GM21423 (cell line): ENCODE data around the gene UCKL1.
"Not testable (repeated sequence)": the region's sequence is repeated elsewhere in the genome, so short reads cannot be mapped to it uniquely, and the experiment has no call there.

Experiments
- ATAC-seq: cut with Tn5 transposase; IDR thresholded peaks from one replicate; pipeline ENCODE4 v1.9.1; 2021; ENCODE audit warnings: mild to moderate bottlenecking, moderate library complexity; ENCODE audit not compliant: unreplicated experiment

Gene UCKL1

DNA sequence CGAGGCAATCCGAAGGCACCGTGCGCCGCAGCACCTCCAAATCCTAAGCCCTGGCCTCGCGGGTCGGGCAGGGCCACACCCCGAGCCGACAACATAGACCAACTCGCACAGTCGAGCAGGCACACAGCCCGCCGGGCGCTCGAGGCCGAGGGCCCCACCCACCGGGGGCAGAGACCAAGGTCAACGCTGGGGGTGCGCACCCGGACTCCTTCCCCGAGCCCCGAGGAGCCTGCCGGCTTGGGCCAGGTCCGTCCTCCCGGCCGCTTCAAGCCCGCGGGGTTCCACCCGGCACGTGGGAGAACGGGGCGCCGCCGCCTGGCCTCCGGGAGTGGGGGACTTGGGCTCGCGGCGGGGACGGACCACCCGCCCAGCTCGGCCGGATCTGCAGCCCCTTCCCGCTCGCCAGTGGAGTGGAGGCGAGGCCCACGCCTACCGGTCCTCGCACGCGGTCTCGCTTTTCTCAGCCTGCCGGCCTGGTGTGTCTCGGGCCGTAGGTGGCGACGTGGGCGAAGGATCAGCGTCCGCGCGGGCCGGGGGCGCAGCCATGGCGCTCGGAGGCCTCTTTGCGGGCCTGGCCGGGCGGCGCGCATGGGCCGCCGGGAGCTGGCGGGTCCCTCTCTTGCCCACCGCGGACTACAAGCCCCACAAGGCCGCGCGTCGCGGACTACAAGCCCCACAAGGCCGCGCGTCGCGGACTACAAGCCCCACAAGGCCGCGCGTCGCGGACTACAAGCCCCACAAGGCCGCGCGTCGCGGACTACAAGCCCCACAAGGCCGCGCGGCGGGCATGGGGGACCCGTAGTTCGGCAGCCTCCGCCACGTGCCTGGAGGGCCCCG is at the start of gene UCKL1:
Gene UCKL1, minus strand, starts transcription at position 590 of the 837 bp plus-strand sequence. Its CDS starts 44 bp downstream, at position 546.
- ATAC-seq, result peak; percentile 68

DNA sequence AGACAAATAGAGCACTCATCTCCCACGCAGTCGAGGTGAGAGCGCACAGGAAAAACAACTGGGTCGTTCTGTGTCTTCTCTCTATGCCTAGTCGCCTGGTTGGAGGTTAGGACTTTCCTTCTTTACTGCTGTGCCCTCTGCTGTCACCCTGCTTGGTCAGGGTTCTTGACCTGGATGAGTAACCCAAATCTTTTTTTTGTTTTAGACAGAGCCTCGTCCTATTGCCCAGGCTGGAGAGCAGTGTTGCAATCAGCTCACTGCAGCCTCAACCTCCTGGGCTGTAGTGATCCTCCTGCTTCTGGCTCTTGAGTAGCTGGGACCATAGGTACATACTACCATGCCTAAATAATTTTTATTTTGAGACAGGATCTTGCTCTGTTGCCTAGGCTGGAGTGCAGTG is 49.2 kb upstream of the UCKL1 start:
- no peak for ATAC-seq

DNA sequence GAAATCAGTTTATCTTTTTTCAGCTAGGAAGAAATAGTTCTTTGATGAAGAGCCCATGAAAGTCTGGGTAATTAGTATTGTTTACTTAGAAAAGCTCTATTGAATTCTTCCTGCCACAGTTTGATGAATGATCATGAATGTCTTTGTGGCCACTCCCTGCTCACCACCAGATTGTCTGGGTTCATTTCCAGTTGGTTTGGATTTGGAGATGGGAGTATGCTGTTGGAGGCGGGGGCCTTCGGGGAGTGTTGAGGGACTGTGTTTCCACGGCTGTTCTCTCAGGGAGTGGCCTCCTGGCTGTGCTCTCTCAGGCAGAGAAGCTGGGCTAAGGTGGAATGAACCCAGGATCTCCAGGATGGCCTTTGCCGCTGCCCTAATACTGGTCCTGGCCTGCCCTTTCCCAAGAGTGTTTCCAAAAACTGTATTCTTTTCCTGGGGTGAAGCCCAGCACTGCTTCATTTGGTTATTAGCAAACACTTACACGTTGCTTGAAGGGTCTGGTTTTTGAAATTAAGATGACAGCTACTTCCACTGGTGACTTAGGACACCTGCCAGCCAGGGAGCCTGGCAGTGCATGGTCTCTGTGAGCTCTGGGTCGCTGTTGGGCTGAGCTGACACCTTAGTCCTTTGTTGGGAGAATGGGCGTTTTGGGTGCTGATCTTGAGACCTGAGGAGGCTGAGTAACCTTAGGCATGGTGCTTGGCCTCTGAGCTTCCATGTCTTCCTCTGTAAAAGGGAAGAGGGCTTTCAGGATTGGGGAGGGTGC is 47.9 kb upstream of the UCKL1 start:
- ATAC-seq, result no peak

DNA sequence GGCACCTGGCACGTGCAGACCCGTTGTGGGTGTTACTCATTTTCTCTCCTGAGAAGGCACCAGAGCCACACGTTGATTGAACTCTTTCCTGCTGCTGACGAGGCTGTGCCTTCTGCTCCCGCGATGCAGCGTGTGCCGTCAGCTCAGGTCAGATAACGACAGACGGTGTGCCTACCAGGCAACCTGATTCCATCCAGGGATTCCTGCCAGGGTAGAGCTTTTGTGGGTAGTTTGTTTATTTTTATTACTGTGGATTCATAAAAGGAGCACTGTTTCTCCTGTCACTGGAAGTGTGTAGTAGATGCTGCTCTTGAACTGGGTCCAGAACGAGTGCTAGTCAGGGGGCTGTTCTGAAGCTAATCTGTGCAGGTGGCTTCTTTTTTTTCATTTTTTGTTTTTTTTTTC is 45.4 kb upstream of the UCKL1 start:
- ATAC-seq, result no peak

DNA sequence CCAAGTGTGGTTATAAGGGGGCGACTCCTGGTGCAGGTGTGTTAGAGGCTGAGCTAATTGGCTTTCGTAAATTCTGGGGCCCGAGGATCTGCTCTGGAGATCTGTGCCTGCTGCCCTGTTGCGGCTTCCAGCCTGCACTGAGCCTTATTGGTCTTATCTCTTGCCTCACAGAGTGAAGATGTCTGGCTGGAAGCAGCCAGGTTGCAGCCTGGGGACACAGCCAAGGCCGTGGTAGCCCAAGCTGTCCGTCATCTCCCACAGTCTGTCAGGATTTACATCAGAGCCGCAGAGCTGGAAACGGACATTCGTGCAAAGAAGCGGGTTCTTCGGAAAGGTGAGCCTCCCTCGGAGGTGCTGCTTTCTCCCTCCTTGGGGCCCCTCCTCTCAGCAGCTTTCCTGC is 44.7 kb upstream of the UCKL1 start:
- no peak for ATAC-seq

DNA sequence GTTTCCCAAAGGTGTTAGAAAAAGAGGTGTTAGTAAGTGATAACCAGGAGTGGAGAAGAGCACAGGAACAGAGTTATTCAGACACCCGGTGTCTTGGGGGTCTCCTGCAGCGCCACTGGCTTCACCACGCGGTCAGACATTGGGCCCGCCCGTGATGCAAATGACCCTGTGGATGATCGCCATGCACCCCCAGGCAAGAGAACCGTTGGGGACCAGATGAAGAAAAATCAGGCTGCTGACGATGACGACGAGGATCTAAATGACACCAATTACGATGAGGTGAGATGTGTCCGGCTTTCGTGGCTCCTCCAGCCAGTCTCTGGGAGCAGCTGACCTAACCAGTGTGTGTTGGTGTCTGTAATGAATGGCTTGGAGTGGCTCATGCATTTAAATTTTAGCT is 26.7 kb upstream of the UCKL1 start:
- ATAC-seq, result no peak

DNA sequence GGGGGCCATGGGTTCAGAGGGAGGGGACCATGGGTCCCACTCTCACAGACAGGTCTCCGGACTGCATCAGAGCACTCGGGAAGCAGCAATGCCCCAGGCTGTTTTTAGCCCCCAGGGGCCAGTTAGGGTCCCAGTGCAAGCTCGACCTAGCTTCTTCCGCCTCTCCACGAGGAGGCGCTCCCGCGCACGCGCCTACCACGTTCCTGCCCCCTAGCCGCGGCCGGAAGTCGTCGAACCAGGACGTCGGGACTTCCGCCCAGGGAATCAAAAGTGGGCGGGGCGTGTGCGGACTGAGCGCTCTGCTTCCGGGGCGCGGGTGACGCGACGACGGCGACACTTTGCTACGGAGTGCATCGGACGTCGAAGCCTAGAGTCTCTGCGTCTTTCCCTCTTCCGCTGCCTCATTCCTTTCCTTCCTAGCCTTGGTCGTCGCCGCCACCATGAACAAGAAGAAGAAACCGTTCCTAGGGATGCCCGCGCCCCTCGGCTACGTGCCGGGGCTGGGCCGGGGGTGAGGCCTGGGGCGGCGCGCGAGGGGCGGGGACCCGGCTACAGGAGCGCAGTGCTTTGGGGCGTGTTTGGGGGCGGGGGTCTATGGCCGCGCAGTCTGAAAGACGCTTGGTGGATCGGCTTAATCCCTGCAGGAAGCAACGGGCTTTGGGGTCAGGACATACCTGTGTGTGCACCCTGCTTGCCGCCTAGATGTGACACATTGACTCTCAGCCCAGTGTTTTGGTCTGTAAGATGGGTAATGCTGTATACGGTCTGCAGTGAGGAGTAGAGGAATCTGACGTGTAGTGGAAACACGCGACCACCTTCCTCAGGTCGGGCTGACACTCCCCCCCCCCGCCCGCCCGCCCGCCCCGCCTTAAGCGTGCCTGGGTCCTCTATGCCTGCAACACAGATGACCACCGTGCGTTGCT is 24.9 kb upstream of the UCKL1 start, which contains the start of gene PRPF6:
Gene PRPF6, plus strand, starts transcription at position 327 of the 923 bp plus-strand sequence. Its CDS starts 114 bp downstream, at position 441.
- peak; percentile 65 for ATAC-seq

DNA sequence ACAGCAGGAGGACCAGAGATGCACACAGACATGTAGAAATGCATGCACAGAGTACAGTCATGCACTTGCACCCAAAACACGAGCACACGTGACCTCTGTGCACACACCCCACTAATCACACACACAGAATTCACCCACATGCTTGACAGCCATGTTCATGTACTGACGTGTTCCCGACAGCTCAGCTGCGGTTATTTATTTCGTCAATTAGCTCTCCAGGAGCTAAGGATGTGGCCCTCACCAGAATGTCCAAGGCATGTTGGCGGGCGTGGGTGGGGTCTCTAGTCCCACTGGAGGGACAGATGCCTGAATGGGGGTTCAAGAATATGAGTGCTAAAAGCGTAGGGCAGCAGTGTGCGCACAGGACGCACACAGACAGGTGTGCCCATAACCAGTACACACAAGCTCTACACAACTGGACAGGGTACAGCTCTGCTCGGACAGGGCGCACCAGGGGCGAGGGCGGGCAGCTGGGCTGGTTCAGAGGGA is 24.1 kb upstream of the UCKL1 start:
- no peak for ATAC-seq

DNA sequence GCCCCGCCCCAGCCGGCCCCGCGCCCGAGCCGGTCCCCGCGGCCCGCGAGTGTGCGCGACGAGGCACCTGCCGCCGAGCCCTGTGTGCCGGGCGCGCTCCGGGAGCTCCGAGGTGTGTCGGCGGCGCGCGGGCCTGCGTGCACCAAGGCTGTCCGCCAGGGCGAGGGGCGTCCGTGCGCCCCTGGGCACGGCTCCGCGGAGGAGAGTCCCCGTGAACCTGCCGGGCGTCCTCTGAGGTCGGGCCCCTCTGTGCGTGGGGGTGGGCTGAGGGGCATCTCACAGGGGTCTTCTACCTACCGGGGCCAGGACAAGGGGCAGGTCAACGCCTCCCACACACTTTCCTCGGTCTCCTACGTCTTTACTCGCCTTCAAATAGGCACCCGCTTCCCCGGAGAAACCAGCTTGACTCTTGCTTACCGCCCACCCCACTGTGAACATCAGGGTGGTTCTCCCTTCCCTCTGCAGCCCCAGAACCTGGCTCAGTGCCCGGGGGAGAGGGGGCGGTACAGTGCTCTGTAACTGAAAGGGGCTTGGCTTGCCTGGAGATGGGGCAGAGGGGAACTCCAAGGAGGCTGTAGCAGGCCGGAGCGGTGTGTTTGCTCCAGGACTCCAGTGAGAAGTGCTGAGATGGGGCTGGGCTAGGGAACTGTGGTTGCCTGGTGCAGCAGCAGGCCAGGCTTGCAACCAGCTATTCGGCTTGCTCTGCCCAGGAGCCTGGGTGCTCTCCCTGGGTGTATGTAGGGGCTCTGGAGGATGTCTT is 23.5 kb upstream of the UCKL1 start, which contains the start of gene SAMD10:
Gene SAMD10, minus strand, starts transcription at position 86 of the 760 bp plus-strand sequence. CDS start 175 bp downstream, outside the sequence.
- ATAC-seq, result no peak

DNA sequence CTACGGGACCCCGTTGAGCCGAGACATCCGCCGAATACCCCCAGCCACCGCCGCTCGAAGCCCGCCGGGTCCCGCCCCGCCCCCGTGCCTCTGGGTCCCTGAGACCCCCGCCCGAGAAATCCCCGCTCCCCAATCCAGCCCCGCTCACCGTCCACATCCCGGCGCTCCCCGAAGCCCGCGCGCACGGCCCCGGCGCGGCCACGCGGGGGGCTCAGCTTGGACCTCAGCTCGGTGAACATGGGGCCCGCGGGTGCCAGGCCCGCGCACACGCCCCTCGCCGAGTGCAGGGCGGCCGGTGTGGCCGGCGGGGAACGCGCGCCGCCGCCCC is 23.0 kb upstream of the UCKL1 start:
- ATAC-seq, result no peak

DNA sequence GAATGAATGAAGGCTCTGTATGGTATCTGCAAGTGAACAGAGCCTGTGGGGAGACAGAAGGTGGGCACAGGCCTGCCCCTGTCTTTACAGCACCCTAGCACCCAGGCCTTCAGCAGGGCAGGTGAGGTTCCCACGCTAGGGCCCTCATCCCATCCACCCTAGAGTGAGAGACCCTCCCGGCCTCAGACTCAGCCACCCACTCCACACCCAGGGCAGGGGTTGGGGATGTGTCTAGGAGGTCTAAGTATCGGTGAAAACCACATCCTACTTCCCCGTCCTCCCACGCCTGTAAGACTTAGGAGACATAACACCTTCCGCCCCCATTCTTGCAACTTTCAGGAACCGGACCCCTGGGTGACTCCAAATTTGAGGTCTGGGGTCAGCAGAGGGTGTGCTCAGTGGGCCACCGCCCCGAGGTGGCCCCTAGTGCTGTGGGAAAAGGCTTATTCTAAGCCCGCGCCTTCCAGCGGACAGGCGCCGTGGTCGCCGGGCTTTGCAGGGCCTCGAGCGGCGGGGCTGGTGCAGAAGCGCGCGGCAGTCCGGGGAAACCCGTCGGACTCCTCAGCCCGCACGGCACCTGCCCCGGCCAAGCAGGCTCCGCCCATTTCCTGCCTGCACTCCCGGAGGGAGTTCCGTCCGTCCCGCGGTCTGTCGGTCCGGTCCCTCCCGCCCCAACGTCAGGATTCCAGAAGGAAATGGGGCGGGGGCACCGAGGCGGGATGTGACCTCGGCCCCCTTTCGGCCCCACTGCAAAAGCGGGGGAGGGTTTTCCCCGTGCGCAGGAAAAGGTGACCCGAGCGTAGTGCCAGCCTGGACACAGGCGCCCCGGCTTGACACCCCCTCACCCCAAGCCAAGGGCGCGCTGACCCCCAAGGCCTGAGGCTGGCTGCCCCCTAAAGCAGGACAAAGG is 22.4 kb upstream of the UCKL1 start:
- ATAC-seq, result no peak

DNA sequence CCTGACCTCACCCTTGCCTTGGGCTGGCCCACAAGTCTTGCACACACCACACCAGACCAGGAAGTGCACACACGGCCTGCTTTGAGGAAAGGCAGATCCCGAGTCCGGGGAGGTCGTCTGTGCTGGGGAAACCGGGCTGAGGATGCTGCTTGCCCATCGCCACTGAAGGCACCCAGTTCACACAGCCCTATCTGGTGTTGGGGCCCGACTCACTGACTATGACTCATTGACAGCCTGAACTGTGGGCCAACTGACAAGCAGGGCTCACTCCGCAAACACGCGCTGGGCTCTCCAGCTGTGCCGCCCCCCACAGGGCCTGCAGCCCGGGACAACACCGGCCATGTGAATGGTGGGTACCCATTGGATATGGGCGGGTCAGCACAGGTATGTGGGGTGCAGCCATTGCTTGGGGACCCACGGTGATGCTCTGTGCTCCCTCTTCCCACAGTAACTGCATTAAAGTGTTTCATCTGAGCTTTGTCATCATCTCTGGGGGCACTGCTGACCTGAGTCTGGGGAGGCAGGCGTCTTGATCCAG is 21.6 kb upstream of the UCKL1 start:
- ATAC-seq, result no peak

DNA sequence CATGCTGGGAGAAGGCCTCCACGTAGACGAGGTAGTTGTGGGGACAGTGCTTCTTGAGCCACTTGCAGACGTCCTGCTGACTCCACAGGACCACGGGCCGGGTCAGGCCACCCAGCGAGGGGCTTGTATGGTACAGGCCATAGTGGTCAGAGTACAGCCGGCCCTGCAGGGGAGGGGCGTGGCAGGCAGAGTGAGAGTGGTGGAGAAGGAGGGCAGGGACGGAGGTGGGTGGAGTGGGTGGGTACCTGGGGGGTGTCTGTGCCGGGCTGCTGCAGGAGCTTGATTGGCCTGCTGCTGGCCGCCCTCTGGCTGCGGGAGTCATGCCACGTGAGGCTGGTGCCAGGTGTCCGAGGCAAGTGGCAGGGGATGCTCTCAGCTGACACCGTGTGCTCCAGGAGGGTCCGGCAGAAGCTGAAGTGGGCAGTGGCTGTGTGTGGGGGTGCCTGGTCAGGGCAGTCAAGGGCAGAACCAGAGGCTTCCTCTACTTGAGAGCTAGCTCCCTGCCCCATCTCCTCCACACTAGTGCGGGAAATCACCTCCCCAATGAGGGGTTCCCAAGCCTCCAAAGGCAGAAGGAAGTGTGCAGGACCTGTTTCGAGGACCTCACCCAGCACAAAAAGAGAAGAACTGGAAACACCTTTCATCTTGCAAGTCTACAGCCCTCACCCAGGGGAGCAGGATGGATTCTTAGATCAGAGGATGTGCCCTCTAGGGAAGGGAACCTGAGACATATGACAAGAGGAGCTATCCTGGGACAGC is 20.9 kb upstream of the UCKL1 start:
- ATAC-seq, result no peak

DNA sequence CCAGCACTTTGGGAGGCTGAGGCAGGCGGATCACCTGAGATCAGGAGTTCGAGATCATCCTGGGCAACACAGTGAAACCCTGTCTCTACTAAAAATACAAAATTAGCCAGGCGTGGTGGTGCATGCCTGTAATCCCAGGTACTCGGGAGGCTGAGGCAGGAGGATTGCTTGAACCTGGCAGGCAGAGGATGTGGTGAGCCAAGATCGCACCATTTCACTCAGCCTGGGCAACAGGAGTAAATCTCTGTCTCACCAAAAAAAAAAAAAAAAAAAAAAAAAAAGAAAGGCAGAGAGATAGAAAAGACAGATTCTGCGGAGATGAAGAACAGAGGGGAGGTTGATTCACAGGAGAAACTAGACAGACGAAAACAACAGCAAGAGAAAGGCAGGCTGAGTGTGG is 20.3 kb upstream of the UCKL1 start:
- ATAC-seq, result not testable (repeated sequence)

DNA sequence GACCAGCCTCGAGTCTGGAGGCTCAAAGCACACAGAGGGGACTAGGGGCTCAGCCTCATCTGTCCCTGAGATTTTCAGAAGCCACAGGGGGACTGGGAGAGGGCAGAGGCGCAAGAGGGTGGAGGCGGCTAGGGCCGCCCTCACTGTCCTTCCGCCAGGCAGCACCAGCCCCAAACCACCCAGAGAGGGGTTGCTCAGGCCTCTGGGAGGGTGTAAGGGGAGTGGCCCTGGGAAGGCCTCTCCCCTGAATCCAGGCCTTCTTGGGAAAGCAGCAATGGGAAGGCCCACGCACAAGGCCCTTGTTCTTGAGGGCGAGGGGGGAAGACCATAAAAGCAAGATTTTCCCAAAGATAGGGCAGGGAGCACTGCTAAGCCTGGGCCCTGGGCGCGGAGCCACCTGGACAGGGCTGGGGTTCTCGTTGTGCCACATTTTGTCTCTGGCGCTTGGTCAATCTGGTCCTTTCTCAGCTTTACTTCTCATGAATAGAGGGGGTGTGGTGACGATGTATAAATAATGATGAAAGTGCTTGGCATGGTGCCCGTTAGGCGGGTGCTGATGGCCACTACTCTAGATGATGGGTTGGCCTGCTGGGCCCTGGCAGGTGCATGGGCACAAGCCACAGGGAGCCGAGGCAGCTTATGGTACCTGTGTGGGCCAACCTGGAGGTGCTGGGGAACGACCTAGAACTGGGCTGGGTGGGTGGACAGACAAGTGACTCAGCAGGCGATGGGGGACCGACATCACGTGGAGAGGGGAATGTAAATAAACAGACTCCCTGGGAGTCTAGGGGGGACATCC is 18.4 kb upstream of the UCKL1 start:
- no peak for ATAC-seq

DNA sequence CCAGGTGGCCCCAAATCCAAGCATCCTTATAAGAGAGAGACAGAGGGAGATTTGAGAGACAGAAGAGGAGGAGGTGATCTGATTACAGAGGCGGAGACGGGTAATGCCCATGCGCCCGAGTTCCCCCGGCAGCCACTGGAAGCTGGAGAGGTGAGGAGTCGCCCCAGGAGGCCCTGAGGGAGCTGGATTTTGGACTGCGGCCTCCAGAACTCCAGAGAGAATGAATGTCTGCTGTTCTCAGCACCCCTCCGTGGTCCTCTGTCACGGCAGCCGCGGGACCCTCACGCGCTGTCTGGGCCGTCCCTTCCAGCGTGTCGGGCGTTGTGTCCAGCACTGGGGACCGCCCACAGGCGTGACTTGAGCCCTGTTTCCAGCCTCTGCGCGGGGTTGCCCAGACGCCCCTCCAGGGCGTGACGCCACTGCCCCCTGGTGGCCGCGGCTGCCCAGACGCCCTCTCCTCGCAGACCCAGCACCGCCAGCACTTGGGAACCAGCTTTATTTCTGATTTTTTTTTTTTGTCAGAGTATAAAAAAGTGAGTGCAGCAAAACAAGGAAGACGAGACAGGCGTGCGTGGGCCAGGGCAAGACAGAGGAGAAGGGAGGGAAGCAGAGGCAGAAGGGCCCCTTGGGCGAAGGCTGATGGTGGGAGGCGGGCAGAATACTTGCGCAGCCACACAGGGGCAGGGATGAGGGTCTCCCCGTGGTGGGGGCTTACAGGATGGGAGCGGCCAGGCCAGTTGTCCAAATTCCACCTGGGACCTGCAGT is 17.6 kb upstream of the UCKL1 start:
- peak; percentile 35 for ATAC-seq

DNA sequence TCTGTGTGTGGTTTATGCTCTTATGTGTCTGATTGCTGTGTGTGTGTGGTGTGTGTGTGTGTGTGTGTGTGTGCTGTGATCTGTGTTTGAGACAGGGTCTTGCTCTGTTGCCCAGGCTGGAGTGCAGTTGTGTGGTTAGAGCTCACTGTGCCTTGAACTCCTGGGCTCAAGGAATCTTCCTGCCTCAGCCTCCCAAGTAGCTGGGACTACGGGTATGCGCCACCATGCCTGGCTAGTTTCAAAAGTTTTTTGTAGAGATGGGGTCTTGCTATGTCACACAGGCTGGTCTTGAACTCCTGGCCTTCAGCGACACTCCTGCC is 16.9 kb upstream of the UCKL1 start:
- no peak for ATAC-seq
